CD4-positive, CD25-positive, alpha-beta regulatory T cell (primary cell): Measurements from ENCODE around the gene IL9R. TPM values are rescaled to one million over a fixed set of nuclear protein-coding genes. Genes with fewer than 3 reads are reported as not detected.
"Not testable (repeated sequence)": the region's sequence is repeated elsewhere in the genome, so short reads cannot be mapped to it uniquely, and the experiment has no call there.

Experiments used
- ATAC-seq, 2 donors: fragments of 150-1000 bp; cut with Tn5 transposase; one replicate each; pipeline ENCODE4 v1.10.0; 2021; ENCODE audit warnings: low read depth in 2 of 2, moderate number of reproducible peaks in 2 of 2, moderate library complexity in 1 of 2
- DNase-seq, 3 donors: peaks; one replicate each; pipeline versions ENCODE4 v3.0.0 to v3.0.0-alpha.2; 2012 to 2022; ENCODE audit warnings: mixed read lengths in 1 of 3
- H3K27ac ChIP-seq: one replicate; pipeline ENCODE4 v1.7.0; 2013; ENCODE audit warnings: mild to moderate bottlenecking, low read length; ENCODE audit not compliant: insufficient read depth, poor library complexity, severe bottlenecking
- H3K27me3 ChIP-seq: one replicate; pipeline ENCODE4 v1.7.0; 2013; ENCODE audit warnings: low read length; ENCODE audit not compliant: control insufficient read depth, insufficient read depth
- H3K36me3 ChIP-seq: one replicate; pipeline ENCODE4 v1.7.0; 2013; ENCODE audit warnings: mild to moderate bottlenecking, low read length, moderate library complexity; ENCODE audit not compliant: control insufficient read depth, insufficient read depth
- H3K4me1 ChIP-seq: 2 replicates; pipeline ENCODE4 v1.7.0; 2013; ENCODE audit warnings: mild to moderate bottlenecking, low read length; ENCODE audit not compliant: insufficient read depth, control insufficient read depth, poor library complexity, severe bottlenecking
- H3K4me3 ChIP-seq: one replicate; pipeline ENCODE4 v1.7.0; 2013; ENCODE audit warnings: low read depth, mild to moderate bottlenecking, low read length, moderate library complexity
- H3K9me3 ChIP-seq, 2 experiments: 1 replicate in 1 of 2; 2 replicates in 1 of 2; pipeline ENCODE4 v1.7.0; 2013; ENCODE audit warnings: low read length in 2 of 2, mild to moderate bottlenecking in 1 of 2, moderate library complexity in 1 of 2; ENCODE audit not compliant: control insufficient read depth in 2 of 2
- H3K27ac Mint-ChIP-seq, 3 donors: one replicate each; pipeline ENCODE4 v1.8.0; 2020 to 2022; ENCODE audit warnings: mild to moderate bottlenecking in 3 of 3, mixed read lengths in 3 of 3, moderate library complexity in 2 of 3
- H3K27me3 Mint-ChIP-seq: one replicate; pipeline ENCODE4 v1.8.0; 2022; ENCODE audit warnings: mild to moderate bottlenecking, mixed read lengths
- H3K36me3 Mint-ChIP-seq: one replicate; pipeline ENCODE4 v1.8.0; 2020; ENCODE audit warnings: mixed read lengths
- H3K4me1 Mint-ChIP-seq, 4 donors: one replicate each; pipeline ENCODE4 v1.8.0; 2020 to 2022; ENCODE audit warnings: mixed read lengths in 4 of 4, mild to moderate bottlenecking in 1 of 4
- H3K4me3 Mint-ChIP-seq, 4 donors: one replicate each; pipeline ENCODE4 v1.8.0; 2020 to 2022; ENCODE audit warnings: mild to moderate bottlenecking in 4 of 4, mixed read lengths in 4 of 4, moderate library complexity in 3 of 4
- H3K9me3 Mint-ChIP-seq, 7 donors: one replicate each; pipeline ENCODE4 v1.8.0; 2020 to 2022; ENCODE audit warnings: mixed read lengths in 7 of 7, mild to moderate bottlenecking in 3 of 7, moderate library complexity in 2 of 7
- polyA plus RNA-seq, 4 donors: library from polyadenylated mRNA; unstranded; fragments of 300-500 nt; fragmentation: Illumina TruSeq; gene quantifications; one replicate each; pipeline ENCODE4 v1.2.3, GENCODE V29; 2021
- total RNA-seq: library from RNA; stranded (reverse); gene quantifications from one replicate; pipeline ENCODE4 v1.2.3, GENCODE V29; 2022

Gene IL9R
- total and polyA plus RNA-seq, 5 donors from 2014 or later, result 0.93 to 4.5 (median 1.8) TPM

GRCh38 chrX:155959018-155959587 lies 38.4 kb upstream of the IL9R start:
- no peak for DNase-seq
- H3K36me3 Mint-ChIP-seq, result peaks cover 6% of the 10 kb centered on the region
- H3K4me3 ChIP-seq, result no peak overlapping the region
- H3K36me3 ChIP-seq, result no peaks in the 10 kb centered on the region
- H3K9me3 Mint-ChIP-seq, result peaks cover 0 to 6% (median 6%) of the 10 kb centered on the region in 7 donors
- H3K27me3 ChIP-seq, result no peaks in the 10 kb centered on the region
- peaks cover 7% of the 10 kb centered on the region for H3K27me3 Mint-ChIP-seq
- H3K4me1 ChIP-seq, result no peaks in the 10 kb centered on the region
- no peak overlapping the region for H3K27ac ChIP-seq
- H3K9me3 ChIP-seq, result peaks cover 0 to 4% of the 10 kb centered on the region in 2 experiments
- H3K27ac Mint-ChIP-seq, result no peak overlapping the region
- no peak for ATAC-seq
- no peak overlapping the region for H3K4me3 Mint-ChIP-seq
- H3K4me1 Mint-ChIP-seq, result no peaks in the 10 kb centered on the region

DNA sequence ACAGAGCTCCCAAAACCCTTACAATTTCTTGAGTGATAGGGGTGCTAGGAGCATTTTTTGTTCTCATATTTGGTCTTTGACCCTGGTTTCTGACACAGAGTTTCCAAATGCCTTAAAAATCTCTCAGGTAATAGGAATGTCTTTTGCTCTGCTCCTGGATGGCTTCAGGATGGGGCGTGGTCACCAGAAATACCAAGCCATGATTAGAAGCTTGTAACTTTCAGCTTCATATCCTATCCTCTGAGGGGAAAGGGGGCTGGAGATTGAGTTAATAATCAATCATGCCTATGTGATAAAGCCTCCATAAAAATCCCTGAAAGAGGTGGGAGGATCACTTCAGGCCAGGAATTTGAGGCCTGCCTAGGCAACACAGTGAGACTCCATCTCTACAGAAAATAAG lies 34.6 kb upstream of the IL9R start:
- H3K4me3 Mint-ChIP-seq, result no peak overlapping the region
- Histone ChIP-seq H3K9me3 (peaks cover 3 to 4% of the 10 kb centered on the region in 2 experiments), H3K27ac (no peak overlapping the region), H3K27me3 (no peaks in the 10 kb centered on the region), H3K4me1 (no peaks in the 10 kb centered on the region), H3K4me3 (no peak overlapping the region), H3K36me3 (no peaks in the 10 kb centered on the region)
- ATAC-seq (no peak), DNase-seq (no peak)
- H3K27me3 Mint-ChIP-seq, result peaks cover 18% of the 10 kb centered on the region
- H3K4me1 Mint-ChIP-seq, result no peaks in the 10 kb centered on the region
- no peaks in the 10 kb centered on the region for H3K36me3 Mint-ChIP-seq
- no peak overlapping the region for H3K27ac Mint-ChIP-seq
- H3K9me3 Mint-ChIP-seq, result peaks cover 0 to 11% (median 7%) of the 10 kb centered on the region in 7 donors

DNA sequence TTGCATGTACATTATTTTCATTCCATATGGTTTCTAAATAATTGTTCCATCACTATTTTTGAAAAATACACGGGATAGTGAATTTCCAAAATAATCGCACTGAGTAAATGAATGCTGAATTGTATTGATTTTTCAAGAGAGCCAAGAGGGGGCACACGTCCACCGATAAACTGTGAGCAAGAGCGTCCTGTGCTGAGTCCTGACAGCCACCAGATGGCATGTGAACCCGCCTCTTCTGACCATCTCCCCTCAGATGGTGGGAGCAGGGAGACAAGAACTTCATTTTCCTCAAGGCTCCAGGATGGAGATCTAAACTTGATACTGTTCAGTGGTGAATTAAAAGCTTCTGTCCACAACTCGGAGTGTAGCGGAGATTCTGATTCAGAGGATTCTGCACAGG lies 30.6 kb upstream of the IL9R start:
- H3K4me1 ChIP-seq, result no peaks in the 10 kb centered on the region
- H3K36me3 Mint-ChIP-seq, result no peaks in the 10 kb centered on the region
- peaks cover 4 to 7% of the 10 kb centered on the region in 2 experiments for H3K9me3 ChIP-seq
- no peaks in the 10 kb centered on the region for H3K27me3 ChIP-seq
- no peak overlapping the region for H3K4me3 Mint-ChIP-seq
- no peaks in the 10 kb centered on the region for H3K4me1 Mint-ChIP-seq
- H3K9me3 Mint-ChIP-seq, result peaks cover 0 to 23% (median 7%) of the 10 kb centered on the region in 7 donors
- no peak overlapping the region for H3K27ac ChIP-seq
- no peak overlapping the region for H3K4me3 ChIP-seq
- no peaks in the 10 kb centered on the region for H3K36me3 ChIP-seq
- H3K27me3 Mint-ChIP-seq, result peaks cover 20% of the 10 kb centered on the region
- DNase-seq (peak; percentile 2 to 62 (median 2)), ATAC-seq (peak in 1 of 2 donors; percentile 47)
- no peak overlapping the region for H3K27ac Mint-ChIP-seq

GRCh38 chrX:155967653-155968325 lies 29.7 kb upstream of the IL9R start:
- Histone ChIP-seq H3K36me3 (no peaks in the 10 kb centered on the region), H3K4me3 (no peak overlapping the region), H3K4me1 (no peaks in the 10 kb centered on the region), H3K27me3 (no peaks in the 10 kb centered on the region), H3K9me3 (peaks cover 4 to 7% of the 10 kb centered on the region in 2 experiments), H3K27ac (no peak overlapping the region)
- DNase-seq, result no peak
- H3K4me1 Mint-ChIP-seq, result no peaks in the 10 kb centered on the region
- H3K27ac Mint-ChIP-seq, result no peak overlapping the region
- H3K36me3 Mint-ChIP-seq, result no peaks in the 10 kb centered on the region
- no peak for ATAC-seq
- peaks cover 17% of the 10 kb centered on the region for H3K27me3 Mint-ChIP-seq
- H3K4me3 Mint-ChIP-seq, result no peak overlapping the region
- peaks cover 0 to 23% (median 7%) of the 10 kb centered on the region in 7 donors for H3K9me3 Mint-ChIP-seq

- H3K4me3 Mint-ChIP-seq, result no peak overlapping the region
- Histone ChIP-seq H3K27ac (no peak overlapping the region), H3K36me3 (no peaks in the 10 kb centered on the region), H3K9me3 (peaks cover 3 to 4% of the 10 kb centered on the region in 2 experiments), H3K27me3 (no peaks in the 10 kb centered on the region), H3K4me1 (no peaks in the 10 kb centered on the region), H3K4me3 (no peak overlapping the region)
- DNase-seq (no peak), ATAC-seq (no peak)
- no peaks in the 10 kb centered on the region for H3K36me3 Mint-ChIP-seq
- no peak overlapping the region for H3K27ac Mint-ChIP-seq
- no peaks in the 10 kb centered on the region for H3K4me1 Mint-ChIP-seq
- peaks cover 0 to 23% (median 7%) of the 10 kb centered on the region in 7 donors for H3K9me3 Mint-ChIP-seq
- peaks cover 17% of the 10 kb centered on the region for H3K27me3 Mint-ChIP-seq
Observed at GRCh38 chrX:155968326-155968661, 29.2 kb upstream of the IL9R start.

DNA sequence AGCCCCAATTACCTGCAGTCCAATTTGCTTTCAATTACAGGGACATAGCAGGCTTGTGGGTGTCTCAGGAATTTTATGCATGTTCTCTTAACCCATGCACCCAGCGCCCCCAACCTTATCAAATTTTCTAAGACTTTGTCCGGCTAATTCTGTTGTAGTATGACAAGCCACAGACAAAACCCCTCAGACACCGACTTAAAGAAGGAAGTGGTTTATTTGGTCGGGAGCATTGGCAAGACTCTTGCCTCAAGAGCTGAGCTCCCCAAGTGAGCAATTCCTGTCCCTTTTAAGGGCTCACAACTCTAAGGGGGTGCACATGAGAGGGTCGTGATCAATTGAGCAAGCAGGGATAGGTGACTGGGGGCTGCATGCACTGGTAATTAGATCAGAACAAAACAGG lies 28.7 kb upstream of the IL9R start:
- Mint-ChIP-seq H3K27me3 (peaks cover 17% of the 10 kb centered on the region), H3K9me3 (peaks cover 0 to 21% (median 4%) of the 10 kb centered on the region in 7 donors), H3K4me1 (no peaks in the 10 kb centered on the region), H3K4me3 (no peak overlapping the region), H3K36me3 (no peaks in the 10 kb centered on the region), H3K27ac (no peak overlapping the region)
- H3K36me3 ChIP-seq, result no peaks in the 10 kb centered on the region
- no peaks in the 10 kb centered on the region for H3K4me1 ChIP-seq
- H3K27me3 ChIP-seq, result no peaks in the 10 kb centered on the region
- H3K27ac ChIP-seq, result no peak overlapping the region
- peaks cover 3 to 4% of the 10 kb centered on the region in 2 experiments for H3K9me3 ChIP-seq
- DNase-seq (no peak), ATAC-seq (no peak)
- H3K4me3 ChIP-seq, result no peak overlapping the region

GRCh38 chrX:155971658-155972057 lies 25.8 kb upstream of the IL9R start:
- not testable (repeated sequence) for H3K9me3 ChIP-seq, ATAC-seq, H3K36me3 ChIP-seq, H3K27ac Mint-ChIP-seq, DNase-seq, H3K4me3 Mint-ChIP-seq, H3K4me1 ChIP-seq, H3K27ac ChIP-seq, H3K4me1 Mint-ChIP-seq, H3K36me3 Mint-ChIP-seq, H3K27me3 ChIP-seq, H3K27me3 Mint-ChIP-seq, H3K4me3 ChIP-seq
- peaks cover 0 to 15% (median 3%) of the 10 kb centered on the region in 7 donors for H3K9me3 Mint-ChIP-seq

DNA sequence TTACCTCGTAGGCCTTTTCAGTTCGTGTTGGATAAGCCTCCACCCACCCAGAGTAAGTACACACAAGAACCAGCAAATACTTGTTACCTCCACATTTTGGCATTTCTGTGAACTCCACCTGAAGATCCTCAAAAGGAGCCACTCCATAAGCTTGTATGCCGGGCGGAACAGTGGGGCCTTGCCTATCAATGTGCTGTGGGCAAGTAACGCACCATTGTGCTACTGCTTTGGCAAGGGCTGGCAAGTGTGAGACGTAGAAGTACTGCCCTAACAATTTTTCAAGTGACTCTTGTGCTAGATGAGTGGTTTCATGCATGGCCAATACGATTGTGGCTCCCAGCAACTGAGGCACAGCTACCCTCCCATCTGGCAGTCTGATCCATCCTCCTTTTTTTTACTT lies 25.3 kb upstream of the IL9R start:
- H3K27ac Mint-ChIP-seq, H3K9me3 ChIP-seq, H3K4me3 ChIP-seq, H3K27ac ChIP-seq, DNase-seq, ATAC-seq, H3K36me3 Mint-ChIP-seq, H3K4me1 Mint-ChIP-seq, H3K27me3 Mint-ChIP-seq, H3K4me1 ChIP-seq, H3K4me3 Mint-ChIP-seq, H3K36me3 ChIP-seq, H3K27me3 ChIP-seq: not testable (repeated sequence)
- H3K9me3 Mint-ChIP-seq, result peaks cover 0 to 15% (median 3%) of the 10 kb centered on the region in 7 donors
